WTC11 (cell line): Measurements from ENCODE around the gene AFF3. TPM values are rescaled to one million over a fixed set of nuclear protein-coding genes. Genes with fewer than 3 reads are reported as not detected.

Source experiments
- ATAC-seq: fragments of 200-7000 bp; cut with Tn5 transposase; 2 replicates; pipeline ENCODE4 v1.10.0; 2021; ENCODE audit warnings: mild to moderate bottlenecking, moderate library complexity
- CTCF ChIA-PET: fragments of 300-600 bp; sonication (Branson Sonifier 250); formaldehyde crosslinking; loops from one replicate; lab custom pipeline; 2021; ENCODE audit warnings: antibody characterized with exemption; lab: Charles Lee
- POLR2A ChIA-PET: fragments of 350-600 bp; sonication (Branson Sonifier 250); formaldehyde crosslinking; loops from one replicate; lab custom pipeline; 2021; ENCODE audit warnings: antibody characterized with exemption; lab: Charles Lee
- DNase-seq: peaks from one replicate; pipeline ENCODE4 v3.0.0; 2021; ENCODE audit warnings: low spot score
- H3K27ac Mint-ChIP-seq: 2 replicates; pipeline ENCODE4 v1.8.0; 2021; ENCODE audit warnings: mixed read lengths
- H3K27me3 Mint-ChIP-seq: 2 replicates; pipeline ENCODE4 v1.8.0; 2021; ENCODE audit warnings: low read depth, mild to moderate bottlenecking, moderate library complexity, mixed read lengths
- H3K36me3 Mint-ChIP-seq: 2 replicates; pipeline ENCODE4 v1.8.0; 2021; ENCODE audit warnings: mixed read lengths
- H3K4me1 Mint-ChIP-seq: 2 replicates; pipeline ENCODE4 v1.8.0; 2022; ENCODE audit warnings: mixed read lengths
- H3K4me3 Mint-ChIP-seq: 2 replicates; pipeline ENCODE4 v1.8.0; 2021; ENCODE audit warnings: mild to moderate bottlenecking, moderate library complexity, mixed read lengths
- H3K9me3 Mint-ChIP-seq: 2 replicates; pipeline ENCODE4 v1.8.0; 2021; ENCODE audit warnings: mixed read lengths
- CDX4 ChIP-seq: fragments of 250-450 bp; sonication (Bioruptor Pico); IDR thresholded peaks from 2 replicates; pipeline ENCODE4 v1.9.0; 2021; ENCODE audit warnings: moderate library complexity, mild to moderate bottlenecking, inconsistent platforms, borderline replicate concordance
- ELF4 ChIP-seq: sonication (generic); formaldehyde crosslinking; IDR thresholded peaks from 2 replicates; pipeline ENCODE4 v1.8.1; 2022; ENCODE audit warnings: low read depth, mild to moderate bottlenecking, moderate library complexity, missing genetic modification reagents
- FOXJ3 ChIP-seq: sonication (generic); formaldehyde crosslinking; IDR thresholded peaks from 2 replicates; pipeline ENCODE4 v1.9.0; 2021; ENCODE audit warnings: missing genetic modification reagents, mild to moderate bottlenecking, borderline replicate concordance
- GABPB1 ChIP-seq: sonication (generic); formaldehyde crosslinking; IDR thresholded peaks from 2 replicates; pipeline ENCODE4 v1.8.1; 2023; ENCODE audit warnings: mild to moderate bottlenecking, missing genetic modification reagents
- HMGXB4 ChIP-seq: sonication (generic); formaldehyde crosslinking; IDR thresholded peaks from 2 replicates; pipeline ENCODE4 v1.8.1; 2023; ENCODE audit warnings: mild to moderate bottlenecking, moderate library complexity, missing genetic modification reagents
- IRF1 ChIP-seq: sonication (generic); formaldehyde crosslinking; IDR thresholded peaks from 2 replicates; pipeline ENCODE4 v1.8.0; 2023; ENCODE audit warnings: missing genetic modification reagents
- IRF2 ChIP-seq: sonication (generic); formaldehyde crosslinking; IDR thresholded peaks from 2 replicates; pipeline ENCODE4 v1.8.0; 2022; ENCODE audit warnings: low read depth, missing genetic modification reagents, borderline replicate concordance
- KAT7 ChIP-seq: sonication (generic); formaldehyde crosslinking; IDR thresholded peaks from 2 replicates; pipeline ENCODE4 v1.8.1; 2023; ENCODE audit warnings: missing genetic modification reagents, mild to moderate bottlenecking, borderline replicate concordance
- NFYB ChIP-seq: sonication (generic); formaldehyde crosslinking; conservative IDR thresholded peaks from 2 replicates; pipeline ENCODE4 v1.8.0; 2022; ENCODE audit warnings: low read depth, missing genetic modification reagents
- RELA ChIP-seq: sonication (generic); formaldehyde crosslinking; IDR thresholded peaks from 2 replicates; pipeline ENCODE4 v1.8.1; 2022; ENCODE audit warnings: missing genetic modification reagents, mild to moderate bottlenecking, borderline replicate concordance
- SMAD3 ChIP-seq: sonication (generic); formaldehyde crosslinking; IDR thresholded peaks from 2 replicates; pipeline ENCODE4 v1.8.0; 2022; ENCODE audit warnings: missing genetic modification reagents, mild to moderate bottlenecking, borderline replicate concordance
- TEAD1 ChIP-seq: sonication (generic); formaldehyde crosslinking; IDR thresholded peaks from 2 replicates; pipeline ENCODE4 v1.8.0; 2022; ENCODE audit warnings: mild to moderate bottlenecking, missing genetic modification reagents
- TEAD4 ChIP-seq: sonication (generic); formaldehyde crosslinking; IDR thresholded peaks from 2 replicates; pipeline ENCODE4 v1.8.0; 2022; ENCODE audit warnings: mild to moderate bottlenecking, missing genetic modification reagents
- ZNF396 ChIP-seq: fragments of 250-450 bp; sonication (Bioruptor Pico); IDR thresholded peaks from 2 replicates; pipeline ENCODE4 v1.8.0; 2021; ENCODE audit warnings: mild to moderate bottlenecking, moderate library complexity, borderline replicate concordance
- total RNA-seq: library from RNA; stranded (reverse); gene quantifications from 3 replicates; pipeline ENCODE4 v1.2.3, GENCODE V29; 2021
- TF ChIP-seq, protein P1 (sequence below): sonication (generic); formaldehyde crosslinking; IDR thresholded peaks from 2 replicates; pipeline ENCODE4 v1.8.0; 2022; ENCODE audit warnings: mild to moderate bottlenecking, missing genetic modification reagents
- TF ChIP-seq, protein P2 (sequence below): sonication (generic); formaldehyde crosslinking; IDR thresholded peaks from 2 replicates; pipeline ENCODE4 v1.8.0; 2022; ENCODE audit warnings: mild to moderate bottlenecking, missing genetic modification reagents
- TF ChIP-seq, protein P3 (sequence below): fragments of 250-450 bp; sonication (Bioruptor Pico); IDR thresholded peaks from 2 replicates; pipeline ENCODE4 v1.8.0; 2021; ENCODE audit warnings: mild to moderate bottlenecking
- TF ChIP-seq, protein P4 (sequence below): sonication (generic); formaldehyde crosslinking; IDR thresholded peaks from 2 replicates; pipeline ENCODE4 v1.8.1; 2023; ENCODE audit warnings: mild to moderate bottlenecking, missing genetic modification reagents, borderline replicate concordance
- TF ChIP-seq, protein P5 (sequence below): fragments of 250-450 bp; sonication (Bioruptor Pico); IDR thresholded peaks from 2 replicates; pipeline ENCODE4 v1.9.0; 2021; ENCODE audit warnings: mild to moderate bottlenecking

Gene AFF3
- total RNA-seq, 1 experiment from 2014 or later = 1.2 TPM

DNA sequence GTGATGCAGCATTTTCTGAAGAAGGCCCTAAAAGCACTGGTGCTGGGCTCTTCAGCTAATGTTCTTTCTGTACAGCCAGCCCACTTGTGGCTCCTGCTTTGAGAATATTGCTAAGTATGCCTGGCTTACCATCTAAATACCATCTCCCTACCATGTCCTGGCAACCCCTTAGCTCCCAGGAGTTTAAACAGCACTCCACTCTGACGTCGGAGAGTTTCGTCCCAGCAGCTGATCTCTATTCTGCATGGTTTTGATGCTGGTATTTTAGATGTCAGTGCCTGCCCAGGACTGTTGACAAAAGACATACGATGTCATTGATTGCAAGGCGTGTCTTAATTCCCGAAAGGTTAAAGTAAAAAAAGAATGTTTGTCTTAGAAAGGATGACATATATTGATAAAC lies 47.0 kb upstream of the AFF3 start (continued):
- no peak for TF ChIP-seq TEAD1 (CRISPR knock-in tag)
- TF ChIP-seq, protein P1, sequence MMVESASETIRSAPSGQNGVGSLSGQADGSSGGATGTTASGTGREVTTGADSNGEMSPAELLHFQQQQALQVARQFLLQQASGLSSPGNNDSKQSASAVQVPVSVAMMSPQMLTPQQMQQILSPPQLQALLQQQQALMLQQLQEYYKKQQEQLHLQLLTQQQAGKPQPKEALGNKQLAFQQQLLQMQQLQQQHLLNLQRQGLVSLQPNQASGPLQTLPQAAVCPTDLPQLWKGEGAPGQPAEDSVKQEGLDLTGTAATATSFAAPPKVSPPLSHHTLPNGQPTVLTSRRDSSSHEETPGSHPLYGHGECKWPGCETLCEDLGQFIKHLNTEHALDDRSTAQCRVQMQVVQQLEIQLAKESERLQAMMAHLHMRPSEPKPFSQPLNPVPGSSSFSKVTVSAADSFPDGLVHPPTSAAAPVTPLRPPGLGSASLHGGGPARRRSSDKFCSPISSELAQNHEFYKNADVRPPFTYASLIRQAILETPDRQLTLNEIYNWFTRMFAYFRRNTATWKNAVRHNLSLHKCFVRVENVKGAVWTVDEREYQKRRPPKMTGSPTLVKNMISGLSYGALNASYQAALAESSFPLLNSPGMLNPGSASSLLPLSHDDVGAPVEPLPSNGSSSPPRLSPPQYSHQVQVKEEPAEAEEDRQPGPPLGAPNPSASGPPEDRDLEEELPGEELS (CRISPR knock-in tag) = no peak

- POLR2A ChIA-PET = no interaction called here
- H3K4me3 Mint-ChIP-seq = no peak overlapping the region
- H3K9me3 Mint-ChIP-seq = 0 out of 2 replicates have a peak, but pooled peaks cover 4% of the 10 kb centered on the region
- TF ChIP-seq IRF2 (no peak), ELF4 (CRISPR knock-in tag) (no peak), KAT7 (CRISPR knock-in tag) (no peak), GABPB1 (CRISPR knock-in tag) (no peak)
- TF ChIP-seq, protein P2, sequence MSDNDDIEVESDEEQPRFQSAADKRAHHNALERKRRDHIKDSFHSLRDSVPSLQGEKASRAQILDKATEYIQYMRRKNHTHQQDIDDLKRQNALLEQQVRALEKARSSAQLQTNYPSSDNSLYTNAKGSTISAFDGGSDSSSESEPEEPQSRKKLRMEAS (CRISPR knock-in tag) = no peak
- no peak overlapping the region for H3K27ac Mint-ChIP-seq
- H3K27me3 Mint-ChIP-seq = peaks cover 39% of the 10 kb centered on the region
- CTCF ChIA-PET = no interaction called here
- H3K4me1 Mint-ChIP-seq = peaks cover 6% of the 10 kb centered on the region
- no peak for DNase-seq
- ATAC-seq = no peak
- H3K36me3 Mint-ChIP-seq = no peaks in the 10 kb centered on the region
These were observed 45.9 kb upstream of the AFF3 start for GRCh38 chr2:100188326-100188725.

DNA sequence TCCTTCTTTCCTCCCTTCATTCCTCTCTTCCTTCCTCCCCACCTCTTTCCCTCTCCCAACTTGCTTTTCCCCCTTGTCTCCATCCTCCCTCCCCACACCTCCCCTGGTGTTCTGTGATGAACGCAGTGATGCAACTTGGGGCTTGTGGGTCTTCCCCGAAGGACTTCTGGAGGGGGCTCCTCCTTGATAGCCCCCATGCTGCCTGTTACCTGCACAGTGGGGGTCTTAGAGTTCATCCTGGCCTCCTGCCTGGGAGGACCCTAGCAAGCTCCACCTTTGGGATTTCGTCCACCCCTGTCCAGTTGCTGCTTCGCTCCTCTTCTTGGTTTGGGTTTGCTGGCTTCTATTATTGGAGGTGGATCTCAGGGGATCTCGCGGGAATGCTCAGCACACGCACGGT lies 43.7 kb upstream of the AFF3 start:
- CTCF ChIA-PET = interaction anchor here (0.6 to 1.0 kb wide), 2 partner anchors 77 to 240 kb away, joined by 3 read pairs; no protein-coding TSS in a partner anchor
- H3K36me3 Mint-ChIP-seq = no peaks in the 10 kb centered on the region
- no peak for TF ChIP-seq NFYB (CRISPR knock-in tag)
- TF ChIP-seq IRF1 (CRISPR knock-in tag) = no peak
- TF ChIP-seq, protein P3, sequence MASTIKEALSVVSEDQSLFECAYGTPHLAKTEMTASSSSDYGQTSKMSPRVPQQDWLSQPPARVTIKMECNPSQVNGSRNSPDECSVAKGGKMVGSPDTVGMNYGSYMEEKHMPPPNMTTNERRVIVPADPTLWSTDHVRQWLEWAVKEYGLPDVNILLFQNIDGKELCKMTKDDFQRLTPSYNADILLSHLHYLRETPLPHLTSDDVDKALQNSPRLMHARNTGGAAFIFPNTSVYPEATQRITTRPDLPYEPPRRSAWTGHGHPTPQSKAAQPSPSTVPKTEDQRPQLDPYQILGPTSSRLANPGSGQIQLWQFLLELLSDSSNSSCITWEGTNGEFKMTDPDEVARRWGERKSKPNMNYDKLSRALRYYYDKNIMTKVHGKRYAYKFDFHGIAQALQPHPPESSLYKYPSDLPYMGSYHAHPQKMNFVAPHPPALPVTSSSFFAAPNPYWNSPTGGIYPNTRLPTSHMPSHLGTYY (CRISPR knock-in tag) = no peak
- no peak for TF ChIP-seq GABPB1 (CRISPR knock-in tag)
- TF ChIP-seq ZNF396 (CRISPR knock-in tag) = no peak
- TF ChIP-seq SMAD3 (CRISPR knock-in tag) = no peak
- TF ChIP-seq, protein P4, sequence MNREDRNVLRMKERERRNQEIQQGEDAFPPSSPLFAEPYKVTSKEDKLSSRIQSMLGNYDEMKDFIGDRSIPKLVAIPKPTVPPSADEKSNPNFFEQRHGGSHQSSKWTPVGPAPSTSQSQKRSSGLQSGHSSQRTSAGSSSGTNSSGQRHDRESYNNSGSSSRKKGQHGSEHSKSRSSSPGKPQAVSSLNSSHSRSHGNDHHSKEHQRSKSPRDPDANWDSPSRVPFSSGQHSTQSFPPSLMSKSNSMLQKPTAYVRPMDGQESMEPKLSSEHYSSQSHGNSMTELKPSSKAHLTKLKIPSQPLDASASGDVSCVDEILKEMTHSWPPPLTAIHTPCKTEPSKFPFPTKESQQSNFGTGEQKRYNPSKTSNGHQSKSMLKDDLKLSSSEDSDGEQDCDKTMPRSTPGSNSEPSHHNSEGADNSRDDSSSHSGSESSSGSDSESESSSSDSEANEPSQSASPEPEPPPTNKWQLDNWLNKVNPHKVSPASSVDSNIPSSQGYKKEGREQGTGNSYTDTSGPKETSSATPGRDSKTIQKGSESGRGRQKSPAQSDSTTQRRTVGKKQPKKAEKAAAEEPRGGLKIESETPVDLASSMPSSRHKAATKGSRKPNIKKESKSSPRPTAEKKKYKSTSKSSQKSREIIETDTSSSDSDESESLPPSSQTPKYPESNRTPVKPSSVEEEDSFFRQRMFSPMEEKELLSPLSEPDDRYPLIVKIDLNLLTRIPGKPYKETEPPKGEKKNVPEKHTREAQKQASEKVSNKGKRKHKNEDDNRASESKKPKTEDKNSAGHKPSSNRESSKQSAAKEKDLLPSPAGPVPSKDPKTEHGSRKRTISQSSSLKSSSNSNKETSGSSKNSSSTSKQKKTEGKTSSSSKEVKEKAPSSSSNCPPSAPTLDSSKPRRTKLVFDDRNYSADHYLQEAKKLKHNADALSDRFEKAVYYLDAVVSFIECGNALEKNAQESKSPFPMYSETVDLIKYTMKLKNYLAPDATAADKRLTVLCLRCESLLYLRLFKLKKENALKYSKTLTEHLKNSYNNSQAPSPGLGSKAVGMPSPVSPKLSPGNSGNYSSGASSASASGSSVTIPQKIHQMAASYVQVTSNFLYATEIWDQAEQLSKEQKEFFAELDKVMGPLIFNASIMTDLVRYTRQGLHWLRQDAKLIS = no peak
- TF ChIP-seq CDX4 (CRISPR knock-in tag) = no peak
- TF ChIP-seq FOXJ3 (CRISPR knock-in tag) = no peak
- no peak for TF ChIP-seq RELA (CRISPR knock-in tag)
- no peak for TF ChIP-seq TEAD4 (CRISPR knock-in tag)
- no peak for TF ChIP-seq HMGXB4 (CRISPR knock-in tag)
- TF ChIP-seq IRF2 = no peak
- TF ChIP-seq, protein P5, sequence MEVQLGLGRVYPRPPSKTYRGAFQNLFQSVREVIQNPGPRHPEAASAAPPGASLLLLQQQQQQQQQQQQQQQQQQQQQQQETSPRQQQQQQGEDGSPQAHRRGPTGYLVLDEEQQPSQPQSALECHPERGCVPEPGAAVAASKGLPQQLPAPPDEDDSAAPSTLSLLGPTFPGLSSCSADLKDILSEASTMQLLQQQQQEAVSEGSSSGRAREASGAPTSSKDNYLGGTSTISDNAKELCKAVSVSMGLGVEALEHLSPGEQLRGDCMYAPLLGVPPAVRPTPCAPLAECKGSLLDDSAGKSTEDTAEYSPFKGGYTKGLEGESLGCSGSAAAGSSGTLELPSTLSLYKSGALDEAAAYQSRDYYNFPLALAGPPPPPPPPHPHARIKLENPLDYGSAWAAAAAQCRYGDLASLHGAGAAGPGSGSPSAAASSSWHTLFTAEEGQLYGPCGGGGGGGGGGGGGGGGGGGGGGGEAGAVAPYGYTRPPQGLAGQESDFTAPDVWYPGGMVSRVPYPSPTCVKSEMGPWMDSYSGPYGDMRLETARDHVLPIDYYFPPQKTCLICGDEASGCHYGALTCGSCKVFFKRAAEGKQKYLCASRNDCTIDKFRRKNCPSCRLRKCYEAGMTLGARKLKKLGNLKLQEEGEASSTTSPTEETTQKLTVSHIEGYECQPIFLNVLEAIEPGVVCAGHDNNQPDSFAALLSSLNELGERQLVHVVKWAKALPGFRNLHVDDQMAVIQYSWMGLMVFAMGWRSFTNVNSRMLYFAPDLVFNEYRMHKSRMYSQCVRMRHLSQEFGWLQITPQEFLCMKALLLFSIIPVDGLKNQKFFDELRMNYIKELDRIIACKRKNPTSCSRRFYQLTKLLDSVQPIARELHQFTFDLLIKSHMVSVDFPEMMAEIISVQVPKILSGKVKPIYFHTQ (CRISPR knock-in tag) = no peak

More for the DNA sequence above, 43.7 kb upstream of the AFF3 start:
- no peak for DNase-seq
- no peak for ATAC-seq
- H3K27ac Mint-ChIP-seq = no peak overlapping the region
- H3K9me3 Mint-ChIP-seq = no peaks in the 10 kb centered on the region
- peaks cover 60% of the 10 kb centered on the region for H3K27me3 Mint-ChIP-seq
- POLR2A ChIA-PET = no interaction called here
- H3K4me3 Mint-ChIP-seq = no peak overlapping the region
- peaks cover 24% of the 10 kb centered on the region for H3K4me1 Mint-ChIP-seq
